Adrenal gland (tissue), 12 donors: ENCODE results near the gene FYN. TPM values are rescaled to one million over a fixed set of nuclear protein-coding genes. Genes with fewer than 3 reads are reported as not detected.
A peak's percentile ranks its signal among the peaks of the same experiment; 100 is the strongest.

Experiments
- DNase-seq, 7 donors: peaks; one replicate each; pipeline ENCODE4 v3.0.0-alpha.2; 2019 to 2020
- H3K27ac ChIP-seq, 5 donors: fragments of 200-600 bp; sonication (generic) in 4 of 5; 1 replicate in 3 of 5; 2 replicates in 2 of 5; pipeline versions ENCODE4 v1.5.1 to v1.8.0; 2016 to 2020; ENCODE audit warnings: mild to moderate bottlenecking in 1 of 5
- H3K27me3 ChIP-seq: fragments of 200-600 bp; 2 replicates; pipeline ENCODE4 v1.8.0; 2021
- H3K36me3 ChIP-seq, 2 donors: fragments of 200-600 bp; replicated peaks in 1 of 2; 1 replicate in 1 of 2; 2 replicates in 1 of 2; pipeline versions ENCODE4 v1.5.1 to v1.8.0; 2018 to 2022
- H3K4me1 ChIP-seq, 2 donors: fragments of 200-600 bp; replicated peaks in 1 of 2; 1 replicate in 1 of 2; 2 replicates in 1 of 2; pipeline versions ENCODE4 v1.5.1 to v1.8.0; 2018 to 2021
- H3K4me3 ChIP-seq, 4 donors: fragments of 200-600 bp; sonication (generic) in 3 of 4; one replicate each; pipeline ENCODE4 v1.5.1; 2016 to 2018
- H3K9me3 ChIP-seq, 3 donors: fragments of 200-600 bp; sonication (generic) in 1 of 3; replicated peaks in 1 of 3; 1 replicate in 2 of 3; 2 replicates in 1 of 3; pipeline versions ENCODE4 v1.5.1 to v1.8.0; 2016 to 2021
- POLR2A ChIP-seq, 2 donors: fragments of 450-650 bp; IDR thresholded peaks; one replicate each; pipeline ENCODE4 v1.6.1; 2017; ENCODE audit warnings: antibody characterized with exemption in 2 of 2, mild to moderate bottlenecking in 2 of 2, moderate library complexity in 1 of 2
- WGBS, 4 donors: extraction: QIAGEN DNeasy Blood & Tissue Kit in 2 of 4; methylation state at CpG; one replicate each; pipeline versions ENCODE4 v1.1.5 to v1.1.7; 2013 to 2017; 5-methylcytosine and 5-hydroxymethylcytosine counted together
- intact Hi-C, 2 donors: fragments of 100-400 bp; cut with DNase I; formaldehyde crosslinking; loops; one replicate each; pipeline versions ENCODE4 v1.14.1 to v1.15.0; 2022 to 2023
- polyA plus RNA-seq, 3 donors: library from polyadenylated mRNA; stranded (reverse); fragments of 200-250 nt in 2 of 3; fragments of 350-450 nt in 1 of 3; fragmentation: Illumina TruSeq in 1 of 3; extraction: RNeasy Lipid Tissue Mini Kit (QIAGEN cat#74804) in 1 of 3; gene quantifications; one replicate each; pipeline ENCODE4 v1.2.3, GENCODE V29; 2013 to 2014
- total RNA-seq, 9 donors: library from RNA; depleted of rRNA in 4 of 9; stranded (reverse); fragments of >200 nt in 4 of 9; fragments of 120-200 nt in 1 of 9; fragmentation: NEBNext Ultra II Directional in 1 of 9; extraction: Animal tissue kit (Norgen Biotek cat#: 25700) in 1 of 9; gene quantifications; one replicate each; pipeline versions ENCODE4 v1.1.0 to v1.2.4, GENCODE V29; 2013 to 2023
- TF ChIP-seq, protein P1 (sequence below), 6 experiments: fragments of 450-650 bp in 4 of 6; fragments of 200-600 bp in 2 of 6; sonication (generic) in 1 of 6; IDR thresholded peaks; 1 replicate in 5 of 6; 2 replicates in 1 of 6; pipeline versions ENCODE4 v1.5.1 to v1.8.0; 2016 to 2021; ENCODE audit warnings: antibody characterized with exemption in 6 of 6, mild to moderate bottlenecking in 2 of 6, moderate library complexity in 1 of 6
- donor health status: healthy with polysubstance abuse.
- donor health status: Bipolar disorder and iron deficiency.
- donor health status: DM: yes; HTN: yes; CAD: no.
- donor health status: DM: no; HTN: no; CAD: no.
- donor health status: DM: no; HTN: no; CAD: no.
- donor health status: DM: yes; HTN: yes; CAD: no.

The FYN gene
- total and polyA plus RNA-seq, 12 donors: 10.7 to 36.5 (median 19.8) TPM

- H3K4me3 ChIP-seq: no peak overlapping the region
- H3K27ac ChIP-seq: no peak overlapping the region
- H3K36me3 ChIP-seq: no peaks in the 10 kb centered on the region
- no peak for DNase-seq
- no peaks in the 10 kb centered on the region for H3K4me1 ChIP-seq
- intact Hi-C loops: no loop called here
- peaks cover 0 to 5% (median 0%) of the 10 kb centered on the region in 3 donors for H3K9me3 ChIP-seq
- 67 to 73% (median 72%) methylated on average over 6 of the region's 6 CpGs for WGBS, 4 donors
- no peaks in the 10 kb centered on the region for H3K27me3 ChIP-seq
- TF ChIP-seq POLR2A (IDR thresholded peaks at IDR 0.05): no peak
- TF ChIP-seq, protein P1, sequence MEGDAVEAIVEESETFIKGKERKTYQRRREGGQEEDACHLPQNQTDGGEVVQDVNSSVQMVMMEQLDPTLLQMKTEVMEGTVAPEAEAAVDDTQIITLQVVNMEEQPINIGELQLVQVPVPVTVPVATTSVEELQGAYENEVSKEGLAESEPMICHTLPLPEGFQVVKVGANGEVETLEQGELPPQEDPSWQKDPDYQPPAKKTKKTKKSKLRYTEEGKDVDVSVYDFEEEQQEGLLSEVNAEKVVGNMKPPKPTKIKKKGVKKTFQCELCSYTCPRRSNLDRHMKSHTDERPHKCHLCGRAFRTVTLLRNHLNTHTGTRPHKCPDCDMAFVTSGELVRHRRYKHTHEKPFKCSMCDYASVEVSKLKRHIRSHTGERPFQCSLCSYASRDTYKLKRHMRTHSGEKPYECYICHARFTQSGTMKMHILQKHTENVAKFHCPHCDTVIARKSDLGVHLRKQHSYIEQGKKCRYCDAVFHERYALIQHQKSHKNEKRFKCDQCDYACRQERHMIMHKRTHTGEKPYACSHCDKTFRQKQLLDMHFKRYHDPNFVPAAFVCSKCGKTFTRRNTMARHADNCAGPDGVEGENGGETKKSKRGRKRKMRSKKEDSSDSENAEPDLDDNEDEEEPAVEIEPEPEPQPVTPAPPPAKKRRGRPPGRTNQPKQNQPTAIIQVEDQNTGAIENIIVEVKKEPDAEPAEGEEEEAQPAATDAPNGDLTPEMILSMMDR (IDR thresholded peaks at IDR 0.05): no peak
Observed at GRCh38 chr6:111628142-111628850, 245.0 kb downstream of the FYN start.

GRCh38 chr6:111626441-111626840 lies 246.8 kb downstream of the FYN start:
- no peaks in the 10 kb centered on the region for H3K4me1 ChIP-seq
- peak in 1 of 7 donors; percentile 2 for DNase-seq
- no peak overlapping the region for H3K27ac ChIP-seq
- TF ChIP-seq, protein P1 (IDR thresholded peaks at IDR 0.05): no peak
- TF ChIP-seq POLR2A (IDR thresholded peaks at IDR 0.05): no peak
- no peaks in the 10 kb centered on the region for H3K27me3 ChIP-seq
- H3K4me3 ChIP-seq: no peak overlapping the region
- peaks cover 0 to 5% (median 0%) of the 10 kb centered on the region in 3 donors for H3K9me3 ChIP-seq
- WGBS, 4 donors: 78 to 81% (median 80%) methylated on average over 8 of the region's 8 CpGs
- H3K36me3 ChIP-seq: no peaks in the 10 kb centered on the region
- intact Hi-C loops: no loop called here

DNA sequence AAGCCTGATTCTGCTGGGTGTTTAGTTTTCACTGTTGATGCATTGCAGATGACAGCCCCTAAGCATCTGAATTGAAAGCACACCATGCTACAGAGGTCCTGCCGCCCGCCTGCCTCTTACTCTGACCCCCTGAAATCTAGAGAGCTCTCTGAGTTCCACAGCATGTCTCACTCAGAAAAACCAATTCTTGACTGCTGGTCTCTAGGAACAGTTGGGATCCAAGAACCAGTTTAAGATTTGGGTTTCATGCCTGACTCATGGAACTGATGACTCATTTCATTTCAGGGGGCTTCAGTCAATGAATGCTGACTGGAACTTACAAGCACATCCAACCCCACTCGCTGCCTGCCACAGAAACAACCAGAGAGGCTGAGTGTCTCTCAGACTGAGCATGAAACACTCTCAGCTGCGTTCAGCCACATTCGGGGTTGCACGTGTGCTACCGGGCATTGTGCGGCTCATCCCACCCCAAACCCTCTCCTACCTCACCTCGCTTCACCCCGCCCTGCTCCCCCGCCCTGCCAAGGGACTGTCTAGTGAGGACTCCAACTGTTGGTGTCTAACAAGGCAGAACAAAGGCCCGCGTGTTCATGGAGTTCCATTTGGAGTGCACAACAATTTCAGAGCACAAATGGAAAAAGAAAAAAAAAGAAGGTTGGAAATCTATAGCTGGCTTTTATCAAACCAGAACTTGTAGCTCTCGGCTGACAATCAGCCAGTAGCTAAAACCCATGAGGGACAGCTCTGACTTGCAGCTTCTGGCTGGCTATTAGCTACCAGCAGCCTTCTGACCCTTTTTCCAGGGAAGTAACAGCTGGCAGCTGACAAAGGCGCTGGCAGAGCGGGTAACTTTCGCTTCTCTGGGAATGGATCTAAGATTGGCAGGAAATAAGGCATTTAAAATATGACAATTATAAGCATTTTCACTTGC lies 247.5 kb downstream of the FYN start:
- TF ChIP-seq POLR2A (IDR thresholded peaks at IDR 0.05): no peak
- TF ChIP-seq, protein P1 (IDR thresholded peaks at IDR 0.05): no peak
- Histone ChIP-seq H3K27me3 (no peaks in the 10 kb centered on the region), H3K9me3 (peaks cover 0 to 5% (median 0%) of the 10 kb centered on the region in 3 donors), H3K4me1 (no peaks in the 10 kb centered on the region), H3K27ac (no peak overlapping the region), H3K4me3 (no peak overlapping the region), H3K36me3 (no peaks in the 10 kb centered on the region)
- intact Hi-C loops: no loop called here
- 78 to 87% (median 84%) methylated on average over 16 to 17 of the region's 17 CpGs for WGBS, 4 donors
- no peak for DNase-seq

DNA sequence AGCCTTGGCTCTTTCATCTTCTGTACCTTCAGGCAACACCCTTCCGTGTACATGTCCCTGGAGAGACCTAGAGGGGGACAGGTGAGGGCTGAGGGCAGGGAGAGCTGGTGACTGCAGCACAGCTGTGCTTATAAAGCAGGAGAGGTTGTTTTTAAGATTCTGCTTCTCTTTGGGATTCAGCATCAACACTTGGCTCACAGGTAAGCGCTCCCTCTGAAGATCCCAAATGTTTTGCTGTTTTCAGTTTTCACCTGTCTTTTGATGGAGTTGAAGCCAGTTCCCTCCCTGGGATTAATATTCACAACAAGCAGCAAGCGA lies 248.2 kb downstream of the FYN start:
- Histone ChIP-seq H3K27me3 (no peaks in the 10 kb centered on the region), H3K27ac (no peak overlapping the region)
- intact Hi-C loops: no loop called here

More for the DNA sequence above, 248.2 kb downstream of the FYN start:
- Histone ChIP-seq H3K4me1 (no peaks in the 10 kb centered on the region), H3K36me3 (no peaks in the 10 kb centered on the region), H3K4me3 (no peak overlapping the region), H3K9me3 (peaks cover 0 to 5% (median 0%) of the 10 kb centered on the region in 3 donors)
- TF ChIP-seq POLR2A (IDR thresholded peaks at IDR 0.05): no peak
- TF ChIP-seq, protein P1 (IDR thresholded peaks at IDR 0.05): no peak
- no peak for DNase-seq
- 89 to 92% (median 92%) methylated on average over 3 of the region's 3 CpGs for WGBS, 4 donors
